OCI-LY3 (cell line): ENCODE results near the gene ZBTB1.

ENCODE experiments used
- EZH2phosphoT487 ChIP-seq: fragments of 200-600 bp; shearing (Covaris generic); IDR thresholded peaks from 2 replicates; pipeline ENCODE4 v1.6.1; 2018; ENCODE audit warnings: antibody characterized with exemption, mixed run types, low read depth
- TF ChIP-seq, protein P1 (sequence below): fragments of 200-600, 300-600 bp; sonication (generic); IDR thresholded peaks from 2 replicates; pipeline ENCODE4 v1.5.1; 2014; ENCODE audit warnings: antibody characterized with exemption, low read length, low read depth

DNA sequence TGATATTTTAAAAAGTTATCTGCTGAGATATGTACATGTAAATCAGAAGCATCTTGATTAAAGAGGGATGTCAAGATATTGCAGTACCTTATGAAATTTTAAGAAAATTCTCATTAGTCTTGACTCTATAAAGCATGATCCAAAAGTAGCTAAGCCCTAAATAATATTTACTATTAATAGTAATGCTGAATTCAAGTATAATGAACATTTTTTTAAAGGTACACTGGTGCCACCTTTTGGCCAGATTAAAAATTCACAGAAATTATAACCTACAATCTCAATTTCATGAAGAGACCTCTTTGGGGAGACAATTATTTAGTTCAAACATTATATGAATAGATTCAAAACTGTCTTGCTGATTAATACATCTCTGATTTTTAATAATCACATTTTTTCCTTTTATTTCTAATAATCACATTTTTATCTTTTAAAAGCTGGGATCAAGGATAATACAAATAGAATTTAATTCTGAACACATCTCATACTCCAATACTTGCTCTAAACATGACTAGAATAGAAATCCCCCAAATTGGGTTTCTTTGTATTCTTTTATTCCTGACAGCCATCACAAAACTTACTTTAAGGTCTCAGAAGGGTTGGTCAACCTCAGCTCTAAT is 25.8 kb upstream of the ZBTB1 start:
- TF ChIP-seq, protein P1, sequence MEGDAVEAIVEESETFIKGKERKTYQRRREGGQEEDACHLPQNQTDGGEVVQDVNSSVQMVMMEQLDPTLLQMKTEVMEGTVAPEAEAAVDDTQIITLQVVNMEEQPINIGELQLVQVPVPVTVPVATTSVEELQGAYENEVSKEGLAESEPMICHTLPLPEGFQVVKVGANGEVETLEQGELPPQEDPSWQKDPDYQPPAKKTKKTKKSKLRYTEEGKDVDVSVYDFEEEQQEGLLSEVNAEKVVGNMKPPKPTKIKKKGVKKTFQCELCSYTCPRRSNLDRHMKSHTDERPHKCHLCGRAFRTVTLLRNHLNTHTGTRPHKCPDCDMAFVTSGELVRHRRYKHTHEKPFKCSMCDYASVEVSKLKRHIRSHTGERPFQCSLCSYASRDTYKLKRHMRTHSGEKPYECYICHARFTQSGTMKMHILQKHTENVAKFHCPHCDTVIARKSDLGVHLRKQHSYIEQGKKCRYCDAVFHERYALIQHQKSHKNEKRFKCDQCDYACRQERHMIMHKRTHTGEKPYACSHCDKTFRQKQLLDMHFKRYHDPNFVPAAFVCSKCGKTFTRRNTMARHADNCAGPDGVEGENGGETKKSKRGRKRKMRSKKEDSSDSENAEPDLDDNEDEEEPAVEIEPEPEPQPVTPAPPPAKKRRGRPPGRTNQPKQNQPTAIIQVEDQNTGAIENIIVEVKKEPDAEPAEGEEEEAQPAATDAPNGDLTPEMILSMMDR, result peak; percentile 51
- TF ChIP-seq EZH2phosphoT487, result no peak
